NCI-H748 (cell line): ENCODE measurements around the gene C5orf24.
"Not testable (repeated sequence)": the region's sequence is repeated elsewhere in the genome, so short reads cannot be mapped to it uniquely, and the experiment has no call there.

Experiments used
- DNase-seq: peaks from one replicate; lab custom pipeline; 2025; ENCODE audit not compliant: unreplicated experiment; lab: John Stamatoyannopoulos, UW

C5orf24 gene

GRCh38 chr5:134845852-134846640, at the start of gene C5orf24:
TSS of gene C5orf24 (plus strand) at chr5:134845968. CDS start at chr5:134854901, 8,933 bp downstream.
- DNase-seq: peak; percentile 97

- DNase-seq: no peak
Observed at GRCh38 chr5:134798468-134798867, 47.3 kb upstream of the C5orf24 start.

- DNase-seq: no peak
Observed at GRCh38 chr5:134803821-134804220, 41.9 kb upstream of the C5orf24 start.

- no peak for DNase-seq
Observed at GRCh38 chr5:134813407-134813806, 32.4 kb upstream of the C5orf24 start.

GRCh38 chr5:134813827-134814226, 31.9 kb upstream of the C5orf24 start:
- DNase-seq: no peak

GRCh38 chr5:134817006-134817405, 28.8 kb upstream of the C5orf24 start:
- no peak for DNase-seq

- DNase-seq: no peak
Observed at GRCh38 chr5:134818776-134819175, 27.0 kb upstream of the C5orf24 start.

GRCh38 chr5:134819407-134819963, 26.3 kb upstream of the C5orf24 start:
- DNase-seq: no peak

GRCh38 chr5:134821841-134822240, 23.9 kb upstream of the C5orf24 start:
- DNase-seq: no peak

GRCh38 chr5:134824681-134825080, 21.1 kb upstream of the C5orf24 start:
- DNase-seq: no peak

- DNase-seq: no peak
Observed at GRCh38 chr5:134825212-134825611, 20.6 kb upstream of the C5orf24 start.

GRCh38 chr5:134833340-134834032, 12.3 kb upstream of the C5orf24 start:
- no peak for DNase-seq

GRCh38 chr5:134835623-134836022, 10.1 kb upstream of the C5orf24 start:
- no peak for DNase-seq

GRCh38 chr5:134837530-134838181, 8.1 kb upstream of the C5orf24 start:
- no peak for DNase-seq

- DNase-seq: not testable (repeated sequence)
Observed at GRCh38 chr5:134838361-134838760, 7.4 kb upstream of the C5orf24 start.

- no peak for DNase-seq
Observed at GRCh38 chr5:134840811-134841210, 5.0 kb upstream of the C5orf24 start.

GRCh38 chr5:134844252-134844651, 1.5 kb upstream of the C5orf24 start:
- DNase-seq: no peak

GRCh38 chr5:134845335-134845851, 375 bp upstream of the C5orf24 start:
- DNase-seq: peak; percentile 45

- DNase-seq: no peak
Observed at GRCh38 chr5:134846641-134846960, 833 bp downstream of the C5orf24 start.

- DNase-seq: not testable (repeated sequence)
Observed at GRCh38 chr5:134849434-134849933, 3.7 kb downstream of the C5orf24 start.

- DNase-seq: peak; percentile 8
Observed at GRCh38 chr5:134851307-134851923, 5.6 kb downstream of the C5orf24 start.
